Osteoblast (primary cell): ENCODE results near the gene AGBL4. TPM values are rescaled to one million over a fixed set of nuclear protein-coding genes. Genes with fewer than 3 reads are reported as not detected.

Source experiments
- DNase-seq: peaks from one replicate; pipeline ENCODE4 v3.0.0; 2011; ENCODE audit warnings: low spot score, mixed read lengths; ENCODE audit not compliant: insufficient read length; ENCODE audit errors: missing footprints
- H2AFZ ChIP-seq: 2 replicates; pipeline ENCODE4 v1.6.0; 2011; ENCODE audit warnings: mild to moderate bottlenecking, low read length
- H3K27ac ChIP-seq: 2 replicates; pipeline ENCODE4 v1.5.1; 2011; ENCODE audit warnings: mild to moderate bottlenecking, low read depth, low read length, moderate library complexity
- H3K27me3 ChIP-seq: 2 replicates; pipeline ENCODE4 v1.6.0; 2012; ENCODE audit warnings: mild to moderate bottlenecking, control low read depth, inconsistent platforms, low read length, moderate library complexity; ENCODE audit not compliant: insufficient read depth
- H3K36me3 ChIP-seq: 2 replicates; pipeline ENCODE4 v1.5.1; 2011; ENCODE audit warnings: mild to moderate bottlenecking, low read length, control low read depth, moderate library complexity; ENCODE audit not compliant: insufficient read depth
- H3K4me1 ChIP-seq: 2 replicates; pipeline ENCODE4 v1.5.1; 2011; ENCODE audit warnings: mild to moderate bottlenecking, low read length, control low read depth, moderate library complexity; ENCODE audit not compliant: insufficient read depth
- H3K4me2 ChIP-seq: 2 replicates; pipeline ENCODE4 v1.6.0; 2011; ENCODE audit warnings: mild to moderate bottlenecking, low read length; ENCODE audit not compliant: insufficient read depth
- H3K4me3 ChIP-seq: fragments of 200-600 bp; sonication (generic); 3 replicates; pipeline ENCODE4 v1.5.1; 2012; ENCODE audit warnings: mild to moderate bottlenecking, low read length, inconsistent platforms; ENCODE audit not compliant: insufficient read depth
- H3K79me2 ChIP-seq: 2 replicates; pipeline ENCODE4 v1.6.0; 2012; ENCODE audit warnings: mild to moderate bottlenecking, low read length, control low read depth, inconsistent platforms; ENCODE audit not compliant: insufficient read depth
- H3K9me3 ChIP-seq: 2 replicates; pipeline ENCODE4 v1.5.1; 2011; ENCODE audit warnings: low read depth, low read length, control low read depth
- H4K20me1 ChIP-seq: 2 replicates; pipeline ENCODE4 v1.6.0; 2012; ENCODE audit warnings: mild to moderate bottlenecking, low read length, control low read depth; ENCODE audit not compliant: insufficient read depth
- total RNA-seq: library from RNA; depleted of rRNA; stranded (reverse); fragments of >200 nt; gene quantifications from 2 replicates; pipeline ENCODE4 v1.2.3, GENCODE V29; 2012
- TF ChIP-seq, protein P1 (sequence below): IDR thresholded peaks from 2 replicates; pipeline ENCODE4 v1.5.1; 2011; ENCODE audit warnings: mild to moderate bottlenecking, low read depth, low read length, moderate library complexity; ENCODE audit errors: extremely low read depth

AGBL4 gene
- total RNA-seq, 1 donor = not detected

DNA sequence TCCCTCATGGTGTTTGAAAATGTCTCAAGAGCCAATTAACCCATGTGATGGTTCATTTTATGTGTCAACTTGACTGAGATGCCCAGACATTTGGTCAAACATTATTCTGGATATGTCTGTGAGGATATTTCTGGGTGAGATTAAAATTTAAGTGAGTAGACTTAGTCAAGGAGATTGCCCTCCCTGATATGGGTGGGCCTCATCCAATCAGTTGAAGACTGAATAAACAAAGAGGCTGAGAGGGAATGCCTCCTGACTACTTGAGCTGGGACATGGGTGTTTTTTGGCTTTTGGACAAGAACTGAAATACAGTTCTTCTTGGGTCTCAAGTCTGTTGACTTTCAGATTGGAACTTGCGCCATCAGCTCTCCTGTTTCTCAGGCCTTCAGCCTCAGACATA, 1462.3 kb downstream of the AGBL4 start:
- no peaks in the 10 kb centered on the region for H3K9me3 ChIP-seq
- TF ChIP-seq, protein P1, sequence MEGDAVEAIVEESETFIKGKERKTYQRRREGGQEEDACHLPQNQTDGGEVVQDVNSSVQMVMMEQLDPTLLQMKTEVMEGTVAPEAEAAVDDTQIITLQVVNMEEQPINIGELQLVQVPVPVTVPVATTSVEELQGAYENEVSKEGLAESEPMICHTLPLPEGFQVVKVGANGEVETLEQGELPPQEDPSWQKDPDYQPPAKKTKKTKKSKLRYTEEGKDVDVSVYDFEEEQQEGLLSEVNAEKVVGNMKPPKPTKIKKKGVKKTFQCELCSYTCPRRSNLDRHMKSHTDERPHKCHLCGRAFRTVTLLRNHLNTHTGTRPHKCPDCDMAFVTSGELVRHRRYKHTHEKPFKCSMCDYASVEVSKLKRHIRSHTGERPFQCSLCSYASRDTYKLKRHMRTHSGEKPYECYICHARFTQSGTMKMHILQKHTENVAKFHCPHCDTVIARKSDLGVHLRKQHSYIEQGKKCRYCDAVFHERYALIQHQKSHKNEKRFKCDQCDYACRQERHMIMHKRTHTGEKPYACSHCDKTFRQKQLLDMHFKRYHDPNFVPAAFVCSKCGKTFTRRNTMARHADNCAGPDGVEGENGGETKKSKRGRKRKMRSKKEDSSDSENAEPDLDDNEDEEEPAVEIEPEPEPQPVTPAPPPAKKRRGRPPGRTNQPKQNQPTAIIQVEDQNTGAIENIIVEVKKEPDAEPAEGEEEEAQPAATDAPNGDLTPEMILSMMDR = no peak
- no peak for DNase-seq
- no peak overlapping the region for H3K4me3 ChIP-seq
- H3K27me3 ChIP-seq = no peaks in the 10 kb centered on the region
- no peaks in the 10 kb centered on the region for H3K79me2 ChIP-seq
- no peak overlapping the region for H3K4me2 ChIP-seq
- H2AFZ ChIP-seq = no peak overlapping the region
- no peaks in the 10 kb centered on the region for H4K20me1 ChIP-seq
- H3K27ac ChIP-seq = no peak overlapping the region
- H3K4me1 ChIP-seq = no peaks in the 10 kb centered on the region
- no peaks in the 10 kb centered on the region for H3K36me3 ChIP-seq

DNA sequence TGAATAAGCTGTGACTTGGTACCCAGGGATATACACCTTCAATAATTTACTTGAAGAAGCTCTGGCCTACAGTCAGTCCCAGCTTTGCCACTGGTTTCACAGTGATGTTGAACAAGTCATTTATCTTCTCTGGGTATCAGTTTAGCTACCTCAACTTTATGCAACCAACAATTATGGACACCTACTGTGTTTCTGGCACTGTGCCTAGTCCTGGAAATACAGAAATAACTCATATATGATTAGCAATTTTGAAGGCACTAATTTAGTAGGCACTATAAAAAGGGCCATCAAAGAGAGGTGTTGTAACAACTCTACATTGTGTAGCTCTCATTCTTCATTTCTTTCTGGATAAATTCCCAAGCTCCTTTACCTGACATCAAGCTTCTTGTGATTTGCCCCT, 1463.2 kb downstream of the AGBL4 start:
- Histone ChIP-seq H3K9me3 (no peaks in the 10 kb centered on the region), H3K4me2 (no peak overlapping the region), H3K4me1 (no peaks in the 10 kb centered on the region), H3K36me3 (no peaks in the 10 kb centered on the region), H4K20me1 (no peaks in the 10 kb centered on the region), H2AFZ (no peak overlapping the region), H3K79me2 (no peaks in the 10 kb centered on the region), H3K27ac (no peak overlapping the region), H3K4me3 (no peak overlapping the region), H3K27me3 (no peaks in the 10 kb centered on the region)
- TF ChIP-seq, protein P1 = no peak
- DNase-seq = no peak

DNA sequence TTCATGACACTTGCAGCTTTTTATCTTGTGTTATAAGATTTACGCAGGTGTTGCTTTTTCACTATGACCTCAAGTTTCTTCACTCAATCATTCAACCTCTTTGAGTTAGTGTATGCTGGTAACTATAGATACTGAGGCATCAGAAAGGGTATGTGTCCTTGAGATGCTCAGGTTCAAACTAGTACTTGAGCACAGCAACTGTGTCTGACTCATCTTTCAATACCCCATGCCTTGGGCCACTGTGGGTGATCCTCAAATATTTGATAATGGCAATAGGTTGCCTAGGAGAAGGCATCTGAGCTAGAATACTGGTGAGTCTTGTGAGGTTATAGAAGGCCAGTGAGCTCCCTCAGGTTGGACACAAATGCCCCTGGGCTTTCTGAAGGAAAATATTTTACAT, 1463.6 kb downstream of the AGBL4 start:
- no peaks in the 10 kb centered on the region for H3K36me3 ChIP-seq
- no peaks in the 10 kb centered on the region for H3K79me2 ChIP-seq
- H2AFZ ChIP-seq = no peak overlapping the region
- no peak overlapping the region for H3K4me3 ChIP-seq
- no peaks in the 10 kb centered on the region for H4K20me1 ChIP-seq
- no peak overlapping the region for H3K4me2 ChIP-seq
- no peak overlapping the region for H3K27ac ChIP-seq
- TF ChIP-seq, protein P1 = no peak
- H3K9me3 ChIP-seq = no peaks in the 10 kb centered on the region
- H3K27me3 ChIP-seq = no peaks in the 10 kb centered on the region
- H3K4me1 ChIP-seq = no peaks in the 10 kb centered on the region
- no peak for DNase-seq

DNA sequence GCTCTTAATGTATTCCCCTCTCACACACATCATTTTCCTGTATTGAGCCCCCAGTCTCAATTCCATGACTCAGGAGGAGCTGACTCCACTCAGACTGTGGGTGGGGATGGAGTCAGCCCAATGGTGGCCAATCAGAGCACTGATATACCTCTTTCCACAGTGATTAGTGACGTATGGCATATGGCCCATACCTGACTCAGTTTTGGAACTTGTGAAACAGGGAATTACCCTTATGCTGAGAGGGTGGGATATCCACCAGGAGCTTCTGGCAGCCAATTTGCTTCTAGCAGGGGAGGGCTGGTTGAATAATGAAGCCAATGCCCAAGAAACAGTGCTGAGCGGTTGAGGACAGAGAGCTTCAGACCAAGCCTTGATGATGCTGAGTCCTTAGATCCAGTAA, 1465.4 kb downstream of the AGBL4 start:
- Histone ChIP-seq H3K27ac (no peak overlapping the region), H3K4me2 (no peak overlapping the region), H4K20me1 (no peaks in the 10 kb centered on the region), H3K4me1 (no peaks in the 10 kb centered on the region), H3K4me3 (no peak overlapping the region), H3K36me3 (no peaks in the 10 kb centered on the region), H3K27me3 (no peaks in the 10 kb centered on the region), H3K9me3 (no peaks in the 10 kb centered on the region), H2AFZ (no peak overlapping the region), H3K79me2 (no peaks in the 10 kb centered on the region)
- no peak for DNase-seq
- TF ChIP-seq, protein P1 = no peak
